GM03348 (cell line): ENCODE measurements around the gene GRIK3.
"Not testable (repeated sequence)": the region's sequence is repeated elsewhere in the genome, so short reads cannot be mapped to it uniquely, and the experiment has no call there.

Experiments used
- DNase-seq: peaks from one replicate; pipeline ENCODE4 v3.0.0; 2012; ENCODE audit warnings: low spot score

GRIK3 gene

GRCh38 chr1:36941316-36941978, 92.9 kb downstream of the GRIK3 start:
- DNase-seq, result no peak

- no peak for DNase-seq
Observed at GRCh38 chr1:36938819-36939218, 95.5 kb downstream of the GRIK3 start.

GRCh38 chr1:36937371-36937770, 96.9 kb downstream of the GRIK3 start:
- DNase-seq, result no peak

GRCh38 chr1:36934061-36934460, 100.3 kb downstream of the GRIK3 start:
- DNase-seq, result no peak

- no peak for DNase-seq
Observed at GRCh38 chr1:36927826-36928225, 106.5 kb downstream of the GRIK3 start.

GRCh38 chr1:36925251-36925650, 109.1 kb downstream of the GRIK3 start:
- DNase-seq, result no peak

- peak; percentile 39 for DNase-seq
Observed at GRCh38 chr1:36924282-36924811, 110.0 kb downstream of the GRIK3 start.

GRCh38 chr1:36922593-36923426, 111.5 kb downstream of the GRIK3 start:
- DNase-seq, result no peak

- no peak for DNase-seq
Observed at GRCh38 chr1:36922071-36922470, 112.2 kb downstream of the GRIK3 start.

GRCh38 chr1:36920801-36921405, 113.4 kb downstream of the GRIK3 start:
- no peak for DNase-seq

- no peak for DNase-seq
Observed at GRCh38 chr1:36920371-36920770, 113.9 kb downstream of the GRIK3 start.

GRCh38 chr1:36919491-36920145, 114.7 kb downstream of the GRIK3 start:
- no peak for DNase-seq

GRCh38 chr1:36918604-36919003, 115.7 kb downstream of the GRIK3 start:
- DNase-seq, result no peak

GRCh38 chr1:36916542-36916941, 117.8 kb downstream of the GRIK3 start:
- not testable (repeated sequence) for DNase-seq

GRCh38 chr1:36913484-36914060, 120.7 kb downstream of the GRIK3 start:
- DNase-seq, result no peak

GRCh38 chr1:36913016-36913415, 121.3 kb downstream of the GRIK3 start:
- DNase-seq, result no peak

- no peak for DNase-seq
Observed at GRCh38 chr1:36912365-36912865, 121.9 kb downstream of the GRIK3 start.

- DNase-seq, result no peak
Observed at GRCh38 chr1:36911561-36912364, 122.6 kb downstream of the GRIK3 start.

GRCh38 chr1:36910886-36911540, 123.3 kb downstream of the GRIK3 start:
- DNase-seq, result no peak
